GM23338 (cell line): Measurements from ENCODE around the gene MMS19. TPM values are rescaled to one million over a fixed set of nuclear protein-coding genes. Genes with fewer than 3 reads are reported as not detected.

Source experiments
- ATAC-seq: fragments of 200-7000 bp; cut with Tn5 transposase; 3 replicates; pipeline ENCODE4 v1.9.1; 2020
- DNase-seq: peaks from one replicate; pipeline ENCODE4 v3.0.0-alpha.2; 2015; ENCODE audit warnings: low spot score
- H2AFZ ChIP-seq: fragments of 200-600 bp; sonication (generic); 2 replicates; pipeline ENCODE4 v1.8.0; 2016; ENCODE audit warnings: antibody characterized with exemption, mild to moderate bottlenecking, moderate library complexity
- H3F3A ChIP-seq: fragments of 200-600 bp; sonication (generic); replicated peaks from 2 replicates; pipeline ENCODE4 v1.8.0; 2017; ENCODE audit warnings: antibody characterized with exemption, mixed run types, low read depth
- H3K27ac ChIP-seq: fragments of 200-600 bp; sonication (generic); 2 replicates; pipeline ENCODE4 v1.6.1; 2016; ENCODE audit warnings: low read depth
- H3K27me3 ChIP-seq: fragments of 200-600 bp; sonication (generic); 2 replicates; pipeline ENCODE4 v1.8.0; 2016; ENCODE audit warnings: mild to moderate bottlenecking, mixed run types, moderate library complexity; ENCODE audit not compliant: insufficient read depth
- H3K36me3 ChIP-seq: fragments of 200-600 bp; sonication (generic); 2 replicates; pipeline ENCODE4 v1.8.0; 2016; ENCODE audit warnings: mild to moderate bottlenecking; ENCODE audit not compliant: insufficient read depth
- H3K4me1 ChIP-seq: fragments of 200-600 bp; sonication (generic); 2 replicates; pipeline ENCODE4 v1.8.0; 2016; ENCODE audit warnings: mild to moderate bottlenecking, moderate library complexity; ENCODE audit not compliant: insufficient read depth
- H3K4me2 ChIP-seq: fragments of 200-600 bp; sonication (generic); 2 replicates; pipeline ENCODE4 v1.7.1; 2017; ENCODE audit warnings: mixed run types
- H3K4me3 ChIP-seq: fragments of 200-600 bp; sonication (generic); 2 replicates; pipeline ENCODE4 v1.6.1; 2016; ENCODE audit warnings: mixed run types
- H3K79me2 ChIP-seq: fragments of 200-600 bp; sonication (generic); replicated peaks from 2 replicates; pipeline ENCODE4 v1.8.0; 2017; ENCODE audit warnings: mild to moderate bottlenecking; ENCODE audit not compliant: insufficient read depth
- H3K9me2 ChIP-seq: fragments of 200-600 bp; sonication (generic); 2 replicates; pipeline ENCODE4 v1.8.0; 2017; ENCODE audit not compliant: insufficient read depth
- H4K20me1 ChIP-seq: fragments of 200-600 bp; sonication (generic); replicated peaks from 2 replicates; pipeline ENCODE4 v1.8.0; 2017; ENCODE audit warnings: mild to moderate bottlenecking; ENCODE audit not compliant: insufficient read depth
- H3K27ac Mint-ChIP-seq: 2 replicates; pipeline ENCODE4 v1.8.0; 2020; ENCODE audit warnings: inconsistent platforms, mild to moderate bottlenecking, moderate library complexity, mixed read lengths
- H3K27me3 Mint-ChIP-seq: 3 replicates; pipeline ENCODE4 v1.8.0; 2022; ENCODE audit warnings: low read depth, mild to moderate bottlenecking, moderate library complexity, mixed read lengths, inconsistent platforms; ENCODE audit not compliant: insufficient read depth, poor library complexity
- H3K36me3 Mint-ChIP-seq: 3 replicates; pipeline ENCODE4 v1.8.0; 2021; ENCODE audit warnings: low read depth, mild to moderate bottlenecking, inconsistent platforms, moderate library complexity, mixed read lengths
- H3K4me1 Mint-ChIP-seq: 3 replicates; pipeline ENCODE4 v1.8.0; 2020; ENCODE audit warnings: mild to moderate bottlenecking, inconsistent platforms, mixed read lengths
- H3K4me3 Mint-ChIP-seq: 3 replicates; pipeline ENCODE4 v1.8.0; 2021; ENCODE audit warnings: moderate library complexity, mild to moderate bottlenecking, inconsistent platforms, mixed read lengths
- H3K9me3 Mint-ChIP-seq: 3 replicates; pipeline ENCODE4 v1.8.0; 2020; ENCODE audit warnings: moderate library complexity, mild to moderate bottlenecking, inconsistent platforms, mixed read lengths
- CREB1 ChIP-seq: fragments of 250-450 bp; sonication (Bioruptor Pico); IDR thresholded peaks from 2 replicates; pipeline ENCODE4 v1.5.0; 2020; ENCODE audit warnings: low read depth, mild to moderate bottlenecking, moderate library complexity
- EZH2 ChIP-seq: fragments of 200-600 bp; sonication (generic); IDR thresholded peaks from one replicate; pipeline ENCODE4 v1.8.0; 2017; ENCODE audit warnings: antibody characterized with exemption, mild to moderate bottlenecking, low read depth; ENCODE audit not compliant: unreplicated experiment
- EZH2phosphoT487 ChIP-seq: fragments of 200-600 bp; sonication (generic); IDR thresholded peaks from one replicate; pipeline ENCODE4 v1.8.1; 2018; ENCODE audit warnings: antibody characterized with exemption; ENCODE audit not compliant: unreplicated experiment
- JUNB ChIP-seq: IDR thresholded peaks from one replicate; pipeline ENCODE4 v1.6.1; 2016; ENCODE audit warnings: antibody characterized with exemption; ENCODE audit not compliant: unreplicated experiment
- NANOG ChIP-seq: IDR thresholded peaks from 2 replicates; pipeline ENCODE4 v1.6.1; 2016; ENCODE audit warnings: antibody characterized with exemption, borderline replicate concordance
- POLR2AphosphoS5 ChIP-seq: IDR thresholded peaks from 2 replicates; pipeline ENCODE4 v1.6.1; 2016; ENCODE audit warnings: antibody characterized with exemption, low read depth
- STAT1 ChIP-seq: IDR thresholded peaks from one replicate; pipeline ENCODE4 v1.6.1; 2016; ENCODE audit warnings: antibody characterized with exemption; ENCODE audit not compliant: unreplicated experiment
- ZNF114 ChIP-seq: fragments of 250-450 bp; sonication (Bioruptor Pico); IDR thresholded peaks from 2 replicates; pipeline ENCODE4 v1.5.0; 2020; ENCODE audit warnings: mild to moderate bottlenecking, moderate library complexity
- ZNF331 ChIP-seq: fragments of 250-450 bp; sonication (Bioruptor Pico); IDR thresholded peaks from 2 replicates; pipeline ENCODE4 v1.5.0; 2020; ENCODE audit warnings: low read depth, mild to moderate bottlenecking, moderate library complexity
- polyA plus RNA-seq: library from polyadenylated mRNA; unstranded; fragments of >200 nt; fragmentation: Nextera tagmentation; extraction: Ambion mirVana; gene quantifications from 2 replicates; pipeline ENCODE4 v1.2.1, GENCODE V29; 2016
- total RNA-seq: library from RNA; depleted of rRNA; stranded (reverse); fragments of >200 nt; shearing (Covaris generic); gene quantifications from 2 replicates; pipeline ENCODE4 v1.2.3, GENCODE V29; 2014
- TF ChIP-seq, protein P1 (sequence below): IDR thresholded peaks from 2 replicates; pipeline ENCODE4 v1.6.1; 2016; ENCODE audit warnings: antibody characterized with exemption
- TF ChIP-seq, protein P2 (sequence below): IDR thresholded peaks from one replicate; pipeline ENCODE4 v1.6.1; 2018; ENCODE audit warnings: antibody characterized with exemption; ENCODE audit not compliant: unreplicated experiment
- TF ChIP-seq, protein P3 (sequence below), 2 experiments: fragments of 200-600 bp in 1 of 2; sonication (generic) in 1 of 2; conservative IDR thresholded peaks; 2 replicates each; pipeline versions ENCODE4 v1.5.1 to v1.6.1; 2016 to 2017; ENCODE audit warnings: antibody characterized with exemption in 2 of 2, low read depth in 2 of 2, mild to moderate bottlenecking in 2 of 2, moderate library complexity in 1 of 2
- TF ChIP-seq, protein P4 (sequence below): fragments of 250-450 bp; sonication (Bioruptor Pico); IDR thresholded peaks from 2 replicates; pipeline ENCODE4 v1.5.0; 2020; ENCODE audit warnings: mild to moderate bottlenecking, moderate library complexity

The MMS19 gene
- total and polyA plus RNA-seq, 2 experiments from 2014 or later: 81.5 to 252 TPM

DNA sequence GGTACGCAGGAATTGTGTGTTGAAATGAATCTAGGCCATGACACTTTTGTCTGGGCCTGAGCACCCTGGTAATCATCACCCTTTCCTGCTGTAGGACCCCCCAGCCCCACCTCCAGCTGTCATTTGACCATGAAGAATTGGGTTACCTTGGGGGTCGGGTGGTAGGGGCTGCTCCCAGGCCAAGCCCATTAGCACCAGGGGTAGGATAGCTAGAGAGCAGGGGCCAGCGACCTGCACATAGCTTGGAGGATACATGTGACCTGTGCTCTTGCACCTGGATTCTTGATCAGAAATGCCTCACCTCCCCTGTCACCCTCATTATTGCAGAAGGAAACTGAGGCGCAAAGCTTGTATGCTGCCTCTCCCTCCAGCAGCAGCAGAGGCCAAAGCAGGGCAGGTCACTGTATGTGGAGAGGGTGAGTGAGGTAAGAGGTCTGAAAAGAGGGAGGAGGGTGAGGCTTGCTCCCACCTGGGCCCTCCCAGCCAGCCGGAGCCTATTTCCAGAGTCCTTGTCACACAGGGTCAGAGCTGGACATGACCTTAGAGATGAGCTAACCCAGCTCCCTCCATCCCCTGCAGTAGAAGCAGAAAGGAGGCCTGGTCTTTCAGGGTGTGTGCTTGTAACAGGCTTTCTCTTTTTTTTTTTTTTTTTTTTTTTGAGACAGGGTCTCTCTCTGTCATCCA, 39.1 kb upstream of the MMS19 start:
- DNase-seq (no peak), ATAC-seq (no peak)
- peaks cover 19% of the 10 kb centered on the region for H3K4me1 ChIP-seq
- TF ChIP-seq CREB1 (CRISPR knock-in tag): no peak
- no peak for TF ChIP-seq POLR2AphosphoS5
- TF ChIP-seq ZNF331 (CRISPR knock-in tag): no peak
- TF ChIP-seq, protein P1, sequence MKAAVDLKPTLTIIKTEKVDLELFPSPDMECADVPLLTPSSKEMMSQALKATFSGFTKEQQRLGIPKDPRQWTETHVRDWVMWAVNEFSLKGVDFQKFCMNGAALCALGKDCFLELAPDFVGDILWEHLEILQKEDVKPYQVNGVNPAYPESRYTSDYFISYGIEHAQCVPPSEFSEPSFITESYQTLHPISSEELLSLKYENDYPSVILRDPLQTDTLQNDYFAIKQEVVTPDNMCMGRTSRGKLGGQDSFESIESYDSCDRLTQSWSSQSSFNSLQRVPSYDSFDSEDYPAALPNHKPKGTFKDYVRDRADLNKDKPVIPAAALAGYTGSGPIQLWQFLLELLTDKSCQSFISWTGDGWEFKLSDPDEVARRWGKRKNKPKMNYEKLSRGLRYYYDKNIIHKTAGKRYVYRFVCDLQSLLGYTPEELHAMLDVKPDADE: no peak
- TF ChIP-seq, protein P2, sequence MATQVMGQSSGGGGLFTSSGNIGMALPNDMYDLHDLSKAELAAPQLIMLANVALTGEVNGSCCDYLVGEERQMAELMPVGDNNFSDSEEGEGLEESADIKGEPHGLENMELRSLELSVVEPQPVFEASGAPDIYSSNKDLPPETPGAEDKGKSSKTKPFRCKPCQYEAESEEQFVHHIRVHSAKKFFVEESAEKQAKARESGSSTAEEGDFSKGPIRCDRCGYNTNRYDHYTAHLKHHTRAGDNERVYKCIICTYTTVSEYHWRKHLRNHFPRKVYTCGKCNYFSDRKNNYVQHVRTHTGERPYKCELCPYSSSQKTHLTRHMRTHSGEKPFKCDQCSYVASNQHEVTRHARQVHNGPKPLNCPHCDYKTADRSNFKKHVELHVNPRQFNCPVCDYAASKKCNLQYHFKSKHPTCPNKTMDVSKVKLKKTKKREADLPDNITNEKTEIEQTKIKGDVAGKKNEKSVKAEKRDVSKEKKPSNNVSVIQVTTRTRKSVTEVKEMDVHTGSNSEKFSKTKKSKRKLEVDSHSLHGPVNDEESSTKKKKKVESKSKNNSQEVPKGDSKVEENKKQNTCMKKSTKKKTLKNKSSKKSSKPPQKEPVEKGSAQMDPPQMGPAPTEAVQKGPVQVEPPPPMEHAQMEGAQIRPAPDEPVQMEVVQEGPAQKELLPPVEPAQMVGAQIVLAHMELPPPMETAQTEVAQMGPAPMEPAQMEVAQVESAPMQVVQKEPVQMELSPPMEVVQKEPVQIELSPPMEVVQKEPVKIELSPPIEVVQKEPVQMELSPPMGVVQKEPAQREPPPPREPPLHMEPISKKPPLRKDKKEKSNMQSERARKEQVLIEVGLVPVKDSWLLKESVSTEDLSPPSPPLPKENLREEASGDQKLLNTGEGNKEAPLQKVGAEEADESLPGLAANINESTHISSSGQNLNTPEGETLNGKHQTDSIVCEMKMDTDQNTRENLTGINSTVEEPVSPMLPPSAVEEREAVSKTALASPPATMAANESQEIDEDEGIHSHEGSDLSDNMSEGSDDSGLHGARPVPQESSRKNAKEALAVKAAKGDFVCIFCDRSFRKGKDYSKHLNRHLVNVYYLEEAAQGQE: no peak
- no peak for TF ChIP-seq NANOG
- no peak for TF ChIP-seq EZH2phosphoT487
- TF ChIP-seq ZNF114 (CRISPR knock-in tag): no peak
- no peak for TF ChIP-seq STAT1
- TF ChIP-seq, protein P3, sequence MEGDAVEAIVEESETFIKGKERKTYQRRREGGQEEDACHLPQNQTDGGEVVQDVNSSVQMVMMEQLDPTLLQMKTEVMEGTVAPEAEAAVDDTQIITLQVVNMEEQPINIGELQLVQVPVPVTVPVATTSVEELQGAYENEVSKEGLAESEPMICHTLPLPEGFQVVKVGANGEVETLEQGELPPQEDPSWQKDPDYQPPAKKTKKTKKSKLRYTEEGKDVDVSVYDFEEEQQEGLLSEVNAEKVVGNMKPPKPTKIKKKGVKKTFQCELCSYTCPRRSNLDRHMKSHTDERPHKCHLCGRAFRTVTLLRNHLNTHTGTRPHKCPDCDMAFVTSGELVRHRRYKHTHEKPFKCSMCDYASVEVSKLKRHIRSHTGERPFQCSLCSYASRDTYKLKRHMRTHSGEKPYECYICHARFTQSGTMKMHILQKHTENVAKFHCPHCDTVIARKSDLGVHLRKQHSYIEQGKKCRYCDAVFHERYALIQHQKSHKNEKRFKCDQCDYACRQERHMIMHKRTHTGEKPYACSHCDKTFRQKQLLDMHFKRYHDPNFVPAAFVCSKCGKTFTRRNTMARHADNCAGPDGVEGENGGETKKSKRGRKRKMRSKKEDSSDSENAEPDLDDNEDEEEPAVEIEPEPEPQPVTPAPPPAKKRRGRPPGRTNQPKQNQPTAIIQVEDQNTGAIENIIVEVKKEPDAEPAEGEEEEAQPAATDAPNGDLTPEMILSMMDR (conservative IDR thresholded peaks at IDR 0.05; ENCODE audit: low read depth in 2 of 2): no peak
- TF ChIP-seq, protein P4, sequence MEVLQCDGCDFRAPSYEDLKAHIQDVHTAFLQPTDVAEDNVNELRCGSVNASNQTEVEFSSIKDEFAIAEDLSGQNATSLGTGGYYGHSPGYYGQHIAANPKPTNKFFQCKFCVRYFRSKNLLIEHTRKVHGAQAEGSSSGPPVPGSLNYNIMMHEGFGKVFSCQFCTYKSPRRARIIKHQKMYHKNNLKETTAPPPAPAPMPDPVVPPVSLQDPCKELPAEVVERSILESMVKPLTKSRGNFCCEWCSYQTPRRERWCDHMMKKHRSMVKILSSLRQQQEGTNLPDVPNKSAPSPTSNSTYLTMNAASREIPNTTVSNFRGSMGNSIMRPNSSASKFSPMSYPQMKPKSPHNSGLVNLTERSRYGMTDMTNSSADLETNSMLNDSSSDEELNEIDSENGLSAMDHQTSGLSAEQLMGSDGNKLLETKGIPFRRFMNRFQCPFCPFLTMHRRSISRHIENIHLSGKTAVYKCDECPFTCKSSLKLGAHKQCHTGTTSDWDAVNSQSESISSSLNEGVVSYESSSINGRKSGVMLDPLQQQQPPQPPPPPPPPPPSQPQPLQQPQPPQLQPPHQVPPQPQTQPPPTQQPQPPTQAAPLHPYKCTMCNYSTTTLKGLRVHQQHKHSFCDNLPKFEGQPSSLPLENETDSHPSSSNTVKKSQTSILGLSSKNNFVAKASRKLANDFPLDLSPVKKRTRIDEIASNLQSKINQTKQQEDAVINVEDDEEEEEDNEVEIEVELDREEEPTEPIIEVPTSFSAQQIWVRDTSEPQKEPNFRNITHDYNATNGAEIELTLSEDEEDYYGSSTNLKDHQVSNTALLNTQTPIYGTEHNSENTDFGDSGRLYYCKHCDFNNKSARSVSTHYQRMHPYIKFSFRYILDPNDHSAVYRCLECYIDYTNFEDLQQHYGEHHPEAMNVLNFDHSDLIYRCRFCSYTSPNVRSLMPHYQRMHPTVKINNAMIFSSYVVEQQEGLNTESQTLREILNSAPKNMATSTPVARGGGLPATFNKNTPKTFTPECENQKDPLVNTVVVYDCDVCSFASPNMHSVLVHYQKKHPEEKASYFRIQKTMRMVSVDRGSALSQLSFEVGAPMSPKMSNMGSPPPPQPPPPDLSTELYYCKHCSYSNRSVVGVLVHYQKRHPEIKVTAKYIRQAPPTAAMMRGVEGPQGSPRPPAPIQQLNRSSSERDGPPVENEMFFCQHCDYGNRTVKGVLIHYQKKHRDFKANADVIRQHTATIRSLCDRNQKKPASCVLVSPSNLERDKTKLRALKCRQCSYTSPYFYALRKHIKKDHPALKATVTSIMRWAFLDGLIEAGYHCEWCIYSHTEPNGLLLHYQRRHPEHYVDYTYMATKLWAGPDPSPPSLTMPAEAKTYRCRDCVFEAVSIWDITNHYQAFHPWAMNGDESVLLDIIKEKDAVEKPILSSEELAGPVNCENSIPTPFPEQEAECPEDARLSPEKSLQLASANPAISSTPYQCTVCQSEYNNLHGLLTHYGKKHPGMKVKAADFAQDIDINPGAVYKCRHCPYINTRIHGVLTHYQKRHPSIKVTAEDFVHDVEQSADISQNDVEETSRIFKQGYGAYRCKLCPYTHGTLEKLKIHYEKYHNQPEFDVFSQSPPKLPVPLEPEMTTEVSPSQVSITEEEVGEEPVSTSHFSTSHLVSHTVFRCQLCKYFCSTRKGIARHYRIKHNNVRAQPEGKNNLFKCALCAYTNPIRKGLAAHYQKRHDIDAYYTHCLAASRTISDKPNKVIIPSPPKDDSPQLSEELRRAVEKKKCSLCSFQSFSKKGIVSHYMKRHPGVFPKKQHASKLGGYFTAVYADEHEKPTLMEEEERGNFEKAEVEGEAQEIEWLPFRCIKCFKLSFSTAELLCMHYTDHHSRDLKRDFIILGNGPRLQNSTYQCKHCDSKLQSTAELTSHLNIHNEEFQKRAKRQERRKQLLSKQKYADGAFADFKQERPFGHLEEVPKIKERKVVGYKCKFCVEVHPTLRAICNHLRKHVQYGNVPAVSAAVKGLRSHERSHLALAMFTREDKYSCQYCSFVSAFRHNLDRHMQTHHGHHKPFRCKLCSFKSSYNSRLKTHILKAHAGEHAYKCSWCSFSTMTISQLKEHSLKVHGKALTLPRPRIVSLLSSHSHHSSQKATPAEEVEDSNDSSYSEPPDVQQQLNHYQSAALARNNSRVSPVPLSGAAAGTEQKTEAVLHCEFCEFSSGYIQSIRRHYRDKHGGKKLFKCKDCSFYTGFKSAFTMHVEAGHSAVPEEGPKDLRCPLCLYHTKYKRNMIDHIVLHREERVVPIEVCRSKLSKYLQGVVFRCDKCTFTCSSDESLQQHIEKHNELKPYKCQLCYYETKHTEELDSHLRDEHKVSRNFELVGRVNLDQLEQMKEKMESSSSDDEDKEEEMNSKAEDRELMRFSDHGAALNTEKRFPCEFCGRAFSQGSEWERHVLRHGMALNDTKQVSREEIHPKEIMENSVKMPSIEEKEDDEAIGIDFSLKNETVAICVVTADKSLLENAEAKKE (CRISPR knock-in tag): no peak
- TF ChIP-seq JUNB: no peak
- TF ChIP-seq EZH2: no peak
- no peaks in the 10 kb centered on the region; the same call in 1 of the 3 replicates for H3K9me3 Mint-ChIP-seq
- H3K4me3 Mint-ChIP-seq: no peak overlapping the region
- no peak overlapping the region for H3K4me3 ChIP-seq
- H3K27me3 ChIP-seq: no peaks in the 10 kb centered on the region
- no peak overlapping the region for H3K27ac Mint-ChIP-seq
- no peak overlapping the region for H2AFZ ChIP-seq
- no peaks in the 10 kb centered on the region for H3K9me2 ChIP-seq
- no peaks in the 10 kb centered on the region for H3K36me3 ChIP-seq
- no peak overlapping the region for H3K27ac ChIP-seq
- peaks cover 22% of the 10 kb centered on the region for H3K4me1 Mint-ChIP-seq
- peaks cover 8% of the 10 kb centered on the region for H3K27me3 Mint-ChIP-seq
- 0 out of 2 replicates have a peak, but pooled peaks cover 7% of the 10 kb centered on the region for H3F3A ChIP-seq
- no peaks in the 10 kb centered on the region; the same call in 1 of the 2 replicates for H4K20me1 ChIP-seq
- H3K79me2 ChIP-seq: peaks cover 9% of the 10 kb centered on the region
- no peaks in the 10 kb centered on the region for H3K36me3 Mint-ChIP-seq
- no peak overlapping the region for H3K4me2 ChIP-seq
